Measurements from ENCODE around the gene RXRA. TPM values are rescaled to one million over a fixed set of nuclear protein-coding genes. Genes with fewer than 3 reads are reported as not detected.

The RXRA gene
- polyA plus RNA-seq, 1 donor from 2014 or later, result 2.7 TPM

GRCh38 chr9:134440636-134441226 lies 114.5 kb downstream of the RXRA start:
- H3K27me3 ChIP-seq (ENCODE audit: insufficient read depth, low read depth, low read length), result no peaks in the 10 kb centered on the region
- no peak overlapping the region for H3K9ac ChIP-seq (ENCODE audit: low read length)
- TF ChIP-seq MXI1 (conservative IDR thresholded peaks at IDR 0.05; ENCODE audit: poor library complexity, severe bottlenecking) (no peak), SMC3 (conservative IDR thresholded peaks at IDR 0.05; ENCODE audit: poor library complexity) (no peak), EP300 (conservative IDR thresholded peaks at IDR 0.05; ENCODE audit: poor library complexity, severe bottlenecking) (no peak), CTCF (IDR thresholded peaks at IDR 0.05; ENCODE audit: poor library complexity, severe bottlenecking) (no peak), EZH2 (IDR thresholded peaks at IDR 0.05; ENCODE audit: borderline replicate concordance, insufficient read depth, low read length, poor library complexity, severe bottlenecking) (no peak)
- no peak overlapping the region for H3K4me3 ChIP-seq (ENCODE audit: low read length)
- H3K27ac ChIP-seq (ENCODE audit: low read length), result no peak overlapping the region
- H3K9me3 ChIP-seq (ENCODE audit: low read length), result no peaks in the 10 kb centered on the region
- no peaks in the 10 kb centered on the region for H3F3A ChIP-seq (ENCODE audit: insufficient read depth, low read length, poor library complexity, severe bottlenecking)
- no peak overlapping the region for H3K4me2 ChIP-seq (ENCODE audit: low read length)
- H3K79me2 ChIP-seq (replicated peaks; ENCODE audit: insufficient read depth, low read length), result no peaks in the 10 kb centered on the region
- H4K20me1 ChIP-seq (ENCODE audit: insufficient read depth), result no peaks in the 10 kb centered on the region
- H3K36me3 ChIP-seq (ENCODE audit: insufficient read depth, low read length), result no peaks in the 10 kb centered on the region
- no peak overlapping the region for H2AFZ ChIP-seq (ENCODE audit: low read depth, low read length)
- no peaks in the 10 kb centered on the region for H3K9me2 ChIP-seq (ENCODE audit: insufficient read depth, low read length)

- Histone ChIP-seq H3K79me2 (replicated peaks; ENCODE audit: insufficient read depth, low read length) (no peaks in the 10 kb centered on the region), H3K4me2 (ENCODE audit: low read length) (no peak overlapping the region), H2AFZ (ENCODE audit: low read depth, low read length) (no peak overlapping the region), H4K20me1 (ENCODE audit: insufficient read depth) (no peaks in the 10 kb centered on the region), H3F3A (ENCODE audit: insufficient read depth, low read length, poor library complexity, severe bottlenecking) (no peaks in the 10 kb centered on the region), H3K4me3 (ENCODE audit: low read length) (no peak overlapping the region), H3K9me2 (ENCODE audit: insufficient read depth, low read length) (no peaks in the 10 kb centered on the region), H3K27me3 (ENCODE audit: insufficient read depth, low read depth, low read length) (no peaks in the 10 kb centered on the region), H3K36me3 (ENCODE audit: insufficient read depth, low read length) (no peaks in the 10 kb centered on the region), H3K27ac (ENCODE audit: low read length) (no peak overlapping the region), H3K9ac (ENCODE audit: low read length) (no peak overlapping the region), H3K9me3 (ENCODE audit: low read length) (no peaks in the 10 kb centered on the region)
- no peak for TF ChIP-seq TAF1 (IDR thresholded peaks at IDR 0.05; ENCODE audit: low read depth)
- no peak for TF ChIP-seq REST (IDR thresholded peaks at IDR 0.05; ENCODE audit: borderline replicate concordance)
- TF ChIP-seq EP300 (conservative IDR thresholded peaks at IDR 0.05; ENCODE audit: poor library complexity, severe bottlenecking), result no peak
- no peak for TF ChIP-seq EZH2 (IDR thresholded peaks at IDR 0.05; ENCODE audit: borderline replicate concordance, insufficient read depth, low read length, poor library complexity, severe bottlenecking)
- TF ChIP-seq POLR2AphosphoS5 (IDR thresholded peaks at IDR 0.05), result no peak
- no peak for TF ChIP-seq SMC3 (conservative IDR thresholded peaks at IDR 0.05; ENCODE audit: poor library complexity)
Observed at GRCh38 chr9:134441227-134442084, 115.2 kb downstream of the RXRA start.
